H1 (cell line): ENCODE results near the gene NRSN1. TPM values are rescaled to one million over a fixed set of nuclear protein-coding genes. Genes with fewer than 3 reads are reported as not detected.

Experiments used
- CTCF ChIA-PET: fragments of 300-600 bp; sonication (Branson Sonifier 250); formaldehyde crosslinking; loops from one replicate; lab custom pipeline; 2021; ENCODE audit not compliant: partially characterized antibody; lab: Charles Lee
- POLR2A ChIA-PET: fragments of 300-600 bp; sonication (Branson Sonifier 250); formaldehyde crosslinking; loops from one replicate; lab custom pipeline; 2021; ENCODE audit warnings: inconsistent platforms; ENCODE audit not compliant: partially characterized antibody; lab: Charles Lee
- DNase-seq, 2 experiments: peaks; one replicate each; pipeline versions ENCODE4 v3.0.0 to v3.0.0-alpha.2; 2010 to 2022; ENCODE audit warnings: low spot score in 2 of 2, low read depth in 1 of 2, mixed read lengths in 1 of 2
- FAIRE-seq: peaks from 2 replicates; lab custom pipeline; 2011; peaks lifted over from hg19 to GRCh38; lab: Jason Lieb, UNC
- H2AFZ ChIP-seq: 2 replicates; pipeline ENCODE4 v1.8.1; 2012; ENCODE audit warnings: low read length, inconsistent platforms
- H2AK5ac ChIP-seq: 2 replicates; pipeline ENCODE4 v1.6.1; 2013; ENCODE audit warnings: low read depth, low read length
- H2BK120ac ChIP-seq: replicated peaks from 2 replicates; pipeline ENCODE3; 2013; ENCODE audit warnings: low read depth, low read length, inconsistent platforms
- H2BK12ac ChIP-seq: 2 replicates; pipeline ENCODE4 v1.6.1; 2013; ENCODE audit warnings: low read depth, low read length
- H2BK15ac ChIP-seq: 2 replicates; pipeline ENCODE4 v1.6.1; 2013; ENCODE audit warnings: low read length
- H2BK20ac ChIP-seq: 2 replicates; pipeline ENCODE4 v1.6.1; 2013; ENCODE audit warnings: low read length
- H2BK5ac ChIP-seq: 2 replicates; pipeline ENCODE4 v1.6.1; 2013; ENCODE audit warnings: low read depth, low read length
- H3K14ac ChIP-seq: 2 replicates; pipeline ENCODE4 v1.6.1; 2013; ENCODE audit warnings: inconsistent platforms; ENCODE audit not compliant: insufficient read length
- H3K18ac ChIP-seq: 2 replicates; pipeline ENCODE4 v1.6.1; 2013; ENCODE audit warnings: low read length; ENCODE audit errors: extremely low read depth
- H3K23ac ChIP-seq: 2 replicates; pipeline ENCODE4 v1.6.1; 2013; ENCODE audit warnings: inconsistent platforms; ENCODE audit not compliant: insufficient read length
- H3K23me2 ChIP-seq: 2 replicates; pipeline ENCODE4 v1.6.1; 2013; ENCODE audit warnings: low read depth, low read length
- H3K27ac ChIP-seq: 2 replicates; pipeline ENCODE4 v1.6.1; 2011; ENCODE audit warnings: low read depth, low read length, inconsistent platforms
- H3K27me3 ChIP-seq, 4 experiments: replicated peaks in 1 of 4; 1 replicate in 1 of 4; 2 replicates in 3 of 4; pipeline versions ENCODE4 v1.6.1 to v1.8.1; 2011 to 2013; ENCODE audit warnings: low read length in 3 of 4, mild to moderate bottlenecking in 3 of 4, inconsistent platforms in 2 of 4, mixed read lengths in 2 of 4, moderate library complexity in 1 of 4; ENCODE audit not compliant: control insufficient read depth in 3 of 4, insufficient read depth in 3 of 4; ENCODE audit errors: extremely low read depth in 1 of 4
- H3K36me3 ChIP-seq, 4 experiments: 2 replicates each; pipeline versions ENCODE4 v1.6.1 to v1.8.1; 2011 to 2013; ENCODE audit warnings: mild to moderate bottlenecking in 4 of 4, low read length in 3 of 4, moderate library complexity in 2 of 4, control low read depth in 1 of 4, inconsistent platforms in 1 of 4; ENCODE audit not compliant: insufficient read depth in 4 of 4, control insufficient read depth in 2 of 4
- H3K4ac ChIP-seq: replicated peaks from 2 replicates; pipeline ENCODE3; 2013; ENCODE audit warnings: low read length, low read depth, mixed read lengths, inconsistent platforms; ENCODE audit not compliant: insufficient read length
- H3K4me1 ChIP-seq, 4 experiments: replicated peaks in 1 of 4; 1 replicate in 1 of 4; 2 replicates in 3 of 4; pipeline versions ENCODE4 v1.6.1 to v1.8.1; 2011 to 2013; ENCODE audit warnings: low read length in 3 of 4, inconsistent platforms in 2 of 4, mixed read lengths in 1 of 4; ENCODE audit not compliant: insufficient read depth in 4 of 4, control insufficient read depth in 3 of 4
- H3K4me2 ChIP-seq, 2 experiments: 2 replicates each; pipeline versions ENCODE4 v1.6.1 to v1.8.1; 2011 to 2013; ENCODE audit warnings: low read depth in 2 of 2, low read length in 2 of 2, control low read depth in 1 of 2, inconsistent platforms in 1 of 2, mild to moderate bottlenecking in 1 of 2; ENCODE audit not compliant: insufficient read depth in 1 of 2
- H3K4me3 ChIP-seq, 4 experiments: fragments of 200-600, 300-600 bp in 1 of 4; sonication (generic), shearing (Covaris generic), sonication (Bioruptor Twin) in 1 of 4; 2 replicates each; pipeline versions ENCODE4 v1.5.1 to v1.8.1; 2011 to 2016; ENCODE audit warnings: low read length in 4 of 4, low read depth in 3 of 4, control low read depth in 2 of 4, inconsistent platforms in 2 of 4, mild to moderate bottlenecking in 2 of 4, mixed read lengths in 1 of 4, moderate library complexity in 1 of 4; ENCODE audit not compliant: insufficient read depth in 2 of 4; ENCODE audit errors: extremely low read depth in 1 of 4
- H3K56ac ChIP-seq: replicated peaks from 2 replicates; pipeline ENCODE3; 2013; ENCODE audit warnings: low read depth, mild to moderate bottlenecking, mixed read lengths, low read length, inconsistent platforms; ENCODE audit not compliant: insufficient read length
- H3K79me1 ChIP-seq: 2 replicates; pipeline ENCODE4 v1.6.1; 2013; ENCODE audit warnings: low read depth, low read length, control low read depth
- H3K79me2 ChIP-seq, 2 experiments: 2 replicates each; pipeline versions ENCODE4 v1.6.1 to v1.8.1; 2012 to 2013; ENCODE audit warnings: low read length in 2 of 2, mild to moderate bottlenecking in 2 of 2, inconsistent platforms in 1 of 2; ENCODE audit not compliant: insufficient read depth in 2 of 2, control insufficient read depth in 1 of 2
- H3K9ac ChIP-seq, 4 experiments: replicated peaks in 1 of 4; 1 replicate in 1 of 4; 2 replicates in 3 of 4; pipeline versions ENCODE4 v1.6.1 to v1.8.1; 2011 to 2013; ENCODE audit warnings: low read depth in 3 of 4, low read length in 3 of 4, control low read depth in 2 of 4, mild to moderate bottlenecking in 2 of 4, moderate library complexity in 2 of 4, inconsistent platforms in 1 of 4; ENCODE audit errors: extremely low read depth in 1 of 4
- H3K9me3 ChIP-seq, 2 experiments: 2 replicates each; pipeline versions ENCODE4 v1.6.1 to v1.8.1; 2012 to 2013; ENCODE audit warnings: mild to moderate bottlenecking in 2 of 2, moderate library complexity in 2 of 2, control low read depth in 1 of 2, inconsistent platforms in 1 of 2, low read depth in 1 of 2, low read length in 1 of 2, mixed read lengths in 1 of 2; ENCODE audit not compliant: insufficient read depth in 2 of 2
- H4K20me1 ChIP-seq, 2 experiments: replicated peaks in 1 of 2; 2 replicates each; pipeline versions ENCODE3 to v1.8.1; 2011 to 2013; ENCODE audit warnings: inconsistent platforms in 2 of 2, low read length in 2 of 2, mild to moderate bottlenecking in 1 of 2; ENCODE audit not compliant: insufficient read depth in 2 of 2, control insufficient read depth in 1 of 2
- H4K5ac ChIP-seq: 2 replicates; pipeline ENCODE4 v1.6.1; 2013; ENCODE audit warnings: low read length, low read depth, mixed read lengths, inconsistent platforms; ENCODE audit not compliant: insufficient read length
- H4K8ac ChIP-seq: 2 replicates; pipeline ENCODE4 v1.8.0; 2013; ENCODE audit warnings: mild to moderate bottlenecking, moderate library complexity, low read length, inconsistent platforms; ENCODE audit not compliant: insufficient read depth; ENCODE audit errors: extremely low read depth
- H4K91ac ChIP-seq: replicated peaks from 2 replicates; pipeline ENCODE3; 2013; ENCODE audit warnings: low read length, mixed read lengths, inconsistent platforms; ENCODE audit not compliant: insufficient read length
- KDM1A ChIP-seq: fragments of 200-600, 300-600 bp; sonication (generic); IDR thresholded peaks from 2 replicates; pipeline ENCODE4 v1.7.1; 2016; ENCODE audit warnings: mild to moderate bottlenecking, low read length, borderline replicate concordance
- RFX5 ChIP-seq: IDR thresholded peaks from 2 replicates; pipeline ENCODE4 v1.6.1; 2011; ENCODE audit warnings: low read depth, low read length, improper control_type of control experiment, borderline replicate concordance
- WGBS, 2 experiments: shearing (Covaris generic) in 1 of 2; methylation state at CpG; one replicate each; pipeline versions ENCODE4 v1.1.6 to v1.1.7; 2013 to 2015; ENCODE audit warnings: low lambda C conversion rate in 2 of 2, mixed read lengths in 2 of 2, inconsistent platforms in 1 of 2, low coverage in 1 of 2, missing lambda C conversion rate in 1 of 2; ENCODE audit not compliant: insufficient replicate concordance in 2 of 2, insufficient coverage in 1 of 2, insufficient read length in 1 of 2; ENCODE audit errors: extremely low coverage in 1 of 2, missing lambda C conversion rate in 1 of 2; 5-methylcytosine and 5-hydroxymethylcytosine counted together
- polyA plus RNA-seq, 7 experiments: library from polyadenylated mRNA; depleted of rRNA in 3 of 7; stranded (reverse) in 5 of 7; unstranded in 2 of 7; fragments of >200 nt in 5 of 7; fragments of 200-250 nt in 2 of 7; gene quantifications; 1 replicate in 5 of 7; 2 replicates in 1 of 7; 4 replicates in 1 of 7; pipeline versions ENCODE4 v1.2.1 to v1.2.3, GENCODE V29; 2011 to 2013; ENCODE audit warnings: missing spikeins in 2 of 7, mixed read lengths in 2 of 7
- total RNA-seq: library from RNA; stranded (reverse); fragmentation: NEBNext Ultra II Directional; extraction: Animal tissue kit (Norgen Biotek cat#: 25700); gene quantifications from 2 replicates; pipeline ENCODE4 v1.2.1, GENCODE V29; 2021

The NRSN1 gene
- total and polyA plus RNA-seq, 2 of the 8 experiments (the other 6 are each of a cell fraction or from before 2014, with no cell fraction given) = 0.15 to 0.78 TPM

DNA sequence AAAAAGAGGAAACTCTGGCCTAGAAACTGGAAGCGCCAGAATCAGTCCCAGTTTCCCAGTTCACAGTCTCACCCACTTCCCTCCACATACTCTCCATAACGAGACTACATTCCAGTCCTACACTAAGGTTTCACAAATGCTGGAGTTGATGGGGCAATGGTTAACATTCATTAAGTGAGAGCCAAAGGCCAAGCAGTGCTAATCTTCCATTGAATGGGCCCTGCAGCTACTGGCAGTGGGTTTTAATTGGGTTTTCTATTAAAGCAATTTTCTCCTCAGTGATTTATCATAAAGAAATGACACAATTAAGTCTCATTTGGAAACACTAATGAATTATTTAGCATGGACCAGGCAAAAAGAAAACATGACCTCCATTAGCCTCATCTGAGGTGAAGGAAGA lies 20.8 kb upstream of the NRSN1 start:
- POLR2A ChIA-PET = no interaction called here

More for the DNA sequence above, 20.8 kb upstream of the NRSN1 start:
- no peak overlapping the region for H3K18ac ChIP-seq
- DNase-seq = no peak
- no peak overlapping the region for H2AK5ac ChIP-seq
- no peak overlapping the region for H3K23ac ChIP-seq
- H3K4me3 ChIP-seq = no peak overlapping the region
- H3K79me2 ChIP-seq = no peaks in the 10 kb centered on the region
- H3K79me1 ChIP-seq = no peaks in the 10 kb centered on the region
- H4K8ac ChIP-seq = no peak overlapping the region
- no peak overlapping the region for H2BK12ac ChIP-seq
- H3K36me3 ChIP-seq = no peaks in the 10 kb centered on the region
- no peak overlapping the region for H4K91ac ChIP-seq
- no peak overlapping the region for H2AFZ ChIP-seq
- CTCF ChIA-PET = no interaction called here
- no peaks in the 10 kb centered on the region for H3K27me3 ChIP-seq
- no peaks in the 10 kb centered on the region for H3K23me2 ChIP-seq
- no peak overlapping the region for H2BK5ac ChIP-seq
- no peak for TF ChIP-seq RFX5
- no peak for TF ChIP-seq KDM1A
- TF ChIP-seq, all 59 proteins: peak for 0
- H2BK20ac ChIP-seq = no peak overlapping the region
- H3K4me1 ChIP-seq = no peaks in the 10 kb centered on the region
- H3K9me3 ChIP-seq = no peaks in the 10 kb centered on the region
- no peak overlapping the region for H2BK120ac ChIP-seq
- no peak overlapping the region for H3K14ac ChIP-seq
- no peak overlapping the region for H3K56ac ChIP-seq
- H2BK15ac ChIP-seq = no peak overlapping the region
- H4K5ac ChIP-seq = no peak overlapping the region
- H4K20me1 ChIP-seq = no peaks in the 10 kb centered on the region
- no peak overlapping the region for H3K27ac ChIP-seq
- WGBS, 2 experiments = 84% methylated on average over 2 of the region's 2 CpGs; no CpG with 5 or more reads in 1 of the 2 experiments
- no peak overlapping the region for H3K4ac ChIP-seq
- no peak for FAIRE-seq
- H3K4me2 ChIP-seq = no peak overlapping the region
- no peak overlapping the region for H3K9ac ChIP-seq
